Measurements from ENCODE around the gene MPO. TPM values are rescaled to one million over a fixed set of nuclear protein-coding genes. Genes with fewer than 3 reads are reported as not detected.

MPO gene
- total and polyA plus RNA-seq, 4 donors: 0.14 to 221 (median 0.52) TPM

GRCh38 chr17:58229881-58230280 is 50.9 kb downstream of the MPO start:
- DNase-seq (ENCODE audit: low spot score): no peak
- Histone ChIP-seq H3K27ac (ENCODE audit: low read depth in 1 of 2, low read length in 2 of 2) (no peak overlapping the region), H3K27me3 (ENCODE audit: control insufficient read depth in 4 of 4, insufficient read depth in 4 of 4, low read length in 3 of 4) (no peaks in the 10 kb centered on the region), H3K4me1 (ENCODE audit: control insufficient read depth in 4 of 4, insufficient read depth in 4 of 4, low read length in 3 of 4) (no peaks in the 10 kb centered on the region), H3K9me3 (ENCODE audit: control insufficient read depth in 4 of 4, low read length in 3 of 4) (no peaks in the 10 kb centered on the region), H3K36me3 (ENCODE audit: control insufficient read depth in 4 of 4, insufficient read depth in 3 of 4, low read depth in 1 of 4, low read length in 3 of 4) (no peaks in the 10 kb centered on the region), H3K9ac (ENCODE audit: low read depth in 1 of 2, low read length in 2 of 2) (no peak overlapping the region), H3K4me3 (ENCODE audit: low read depth in 1 of 3, low read length in 3 of 3) (no peak overlapping the region)
- no peak for TF ChIP-seq HNF4A (conservative IDR thresholded peaks at IDR 0.05)
- TF ChIP-seq HNF4G (IDR thresholded peaks at IDR 0.05): no peak
- no peak for TF ChIP-seq FOXA2 (IDR thresholded peaks at IDR 0.05)
- no peak for TF ChIP-seq RAD21 (IDR thresholded peaks at IDR 0.05)
- no peak for TF ChIP-seq SP1 (IDR thresholded peaks at IDR 0.05)
- no peak for TF ChIP-seq EGR1 (IDR thresholded peaks at IDR 0.05; ENCODE audit: low read depth in 2 of 2)
- no peak for TF ChIP-seq TAF1 (conservative IDR thresholded peaks at IDR 0.05)
- TF ChIP-seq, protein P1, sequence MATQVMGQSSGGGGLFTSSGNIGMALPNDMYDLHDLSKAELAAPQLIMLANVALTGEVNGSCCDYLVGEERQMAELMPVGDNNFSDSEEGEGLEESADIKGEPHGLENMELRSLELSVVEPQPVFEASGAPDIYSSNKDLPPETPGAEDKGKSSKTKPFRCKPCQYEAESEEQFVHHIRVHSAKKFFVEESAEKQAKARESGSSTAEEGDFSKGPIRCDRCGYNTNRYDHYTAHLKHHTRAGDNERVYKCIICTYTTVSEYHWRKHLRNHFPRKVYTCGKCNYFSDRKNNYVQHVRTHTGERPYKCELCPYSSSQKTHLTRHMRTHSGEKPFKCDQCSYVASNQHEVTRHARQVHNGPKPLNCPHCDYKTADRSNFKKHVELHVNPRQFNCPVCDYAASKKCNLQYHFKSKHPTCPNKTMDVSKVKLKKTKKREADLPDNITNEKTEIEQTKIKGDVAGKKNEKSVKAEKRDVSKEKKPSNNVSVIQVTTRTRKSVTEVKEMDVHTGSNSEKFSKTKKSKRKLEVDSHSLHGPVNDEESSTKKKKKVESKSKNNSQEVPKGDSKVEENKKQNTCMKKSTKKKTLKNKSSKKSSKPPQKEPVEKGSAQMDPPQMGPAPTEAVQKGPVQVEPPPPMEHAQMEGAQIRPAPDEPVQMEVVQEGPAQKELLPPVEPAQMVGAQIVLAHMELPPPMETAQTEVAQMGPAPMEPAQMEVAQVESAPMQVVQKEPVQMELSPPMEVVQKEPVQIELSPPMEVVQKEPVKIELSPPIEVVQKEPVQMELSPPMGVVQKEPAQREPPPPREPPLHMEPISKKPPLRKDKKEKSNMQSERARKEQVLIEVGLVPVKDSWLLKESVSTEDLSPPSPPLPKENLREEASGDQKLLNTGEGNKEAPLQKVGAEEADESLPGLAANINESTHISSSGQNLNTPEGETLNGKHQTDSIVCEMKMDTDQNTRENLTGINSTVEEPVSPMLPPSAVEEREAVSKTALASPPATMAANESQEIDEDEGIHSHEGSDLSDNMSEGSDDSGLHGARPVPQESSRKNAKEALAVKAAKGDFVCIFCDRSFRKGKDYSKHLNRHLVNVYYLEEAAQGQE (IDR thresholded peaks at IDR 0.05): no peak
- no peak for TF ChIP-seq FOXA1 (IDR thresholded peaks at IDR 0.05)
- TF ChIP-seq NR2F2 (IDR thresholded peaks at IDR 0.05): no peak
- 94% methylated on average over 4 of the region's 4 CpGs for WGBS

- Histone ChIP-seq H3K9ac (ENCODE audit: low read depth in 1 of 2, low read length in 2 of 2) (no peak overlapping the region), H3K4me3 (ENCODE audit: low read depth in 1 of 3, low read length in 3 of 3) (no peak overlapping the region), H3K9me3 (ENCODE audit: control insufficient read depth in 4 of 4, low read length in 3 of 4) (no peaks in the 10 kb centered on the region), H3K27ac (ENCODE audit: low read depth in 1 of 2, low read length in 2 of 2) (no peak overlapping the region), H3K27me3 (ENCODE audit: control insufficient read depth in 4 of 4, insufficient read depth in 4 of 4, low read length in 3 of 4) (no peaks in the 10 kb centered on the region), H3K36me3 (ENCODE audit: control insufficient read depth in 4 of 4, insufficient read depth in 3 of 4, low read depth in 1 of 4, low read length in 3 of 4) (no peaks in the 10 kb centered on the region), H3K4me1 (ENCODE audit: control insufficient read depth in 4 of 4, insufficient read depth in 4 of 4, low read length in 3 of 4) (no peaks in the 10 kb centered on the region)
- no peak for TF ChIP-seq NR2F2 (IDR thresholded peaks at IDR 0.05)
- no peak for TF ChIP-seq RAD21 (IDR thresholded peaks at IDR 0.05)
- no peak for TF ChIP-seq YY1 (IDR thresholded peaks at IDR 0.05)
- TF ChIP-seq, protein P1 (IDR thresholded peaks at IDR 0.05): no peak
- TF ChIP-seq, protein P2, sequence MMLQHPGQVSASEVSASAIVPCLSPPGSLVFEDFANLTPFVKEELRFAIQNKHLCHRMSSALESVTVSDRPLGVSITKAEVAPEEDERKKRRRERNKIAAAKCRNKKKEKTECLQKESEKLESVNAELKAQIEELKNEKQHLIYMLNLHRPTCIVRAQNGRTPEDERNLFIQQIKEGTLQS (IDR thresholded peaks at IDR 0.05): no peak
- TF ChIP-seq, protein P3, sequence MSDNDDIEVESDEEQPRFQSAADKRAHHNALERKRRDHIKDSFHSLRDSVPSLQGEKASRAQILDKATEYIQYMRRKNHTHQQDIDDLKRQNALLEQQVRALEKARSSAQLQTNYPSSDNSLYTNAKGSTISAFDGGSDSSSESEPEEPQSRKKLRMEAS (IDR thresholded peaks at IDR 0.05): no peak
- TF ChIP-seq FOXA1 (IDR thresholded peaks at IDR 0.05): no peak
- no peak for TF ChIP-seq SP1 (IDR thresholded peaks at IDR 0.05)
- no peak for TF ChIP-seq TAF1 (conservative IDR thresholded peaks at IDR 0.05)
- no peak for TF ChIP-seq ZBTB33 (IDR thresholded peaks at IDR 0.05)
- TF ChIP-seq, protein P4, sequence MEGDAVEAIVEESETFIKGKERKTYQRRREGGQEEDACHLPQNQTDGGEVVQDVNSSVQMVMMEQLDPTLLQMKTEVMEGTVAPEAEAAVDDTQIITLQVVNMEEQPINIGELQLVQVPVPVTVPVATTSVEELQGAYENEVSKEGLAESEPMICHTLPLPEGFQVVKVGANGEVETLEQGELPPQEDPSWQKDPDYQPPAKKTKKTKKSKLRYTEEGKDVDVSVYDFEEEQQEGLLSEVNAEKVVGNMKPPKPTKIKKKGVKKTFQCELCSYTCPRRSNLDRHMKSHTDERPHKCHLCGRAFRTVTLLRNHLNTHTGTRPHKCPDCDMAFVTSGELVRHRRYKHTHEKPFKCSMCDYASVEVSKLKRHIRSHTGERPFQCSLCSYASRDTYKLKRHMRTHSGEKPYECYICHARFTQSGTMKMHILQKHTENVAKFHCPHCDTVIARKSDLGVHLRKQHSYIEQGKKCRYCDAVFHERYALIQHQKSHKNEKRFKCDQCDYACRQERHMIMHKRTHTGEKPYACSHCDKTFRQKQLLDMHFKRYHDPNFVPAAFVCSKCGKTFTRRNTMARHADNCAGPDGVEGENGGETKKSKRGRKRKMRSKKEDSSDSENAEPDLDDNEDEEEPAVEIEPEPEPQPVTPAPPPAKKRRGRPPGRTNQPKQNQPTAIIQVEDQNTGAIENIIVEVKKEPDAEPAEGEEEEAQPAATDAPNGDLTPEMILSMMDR (IDR thresholded peaks at IDR 0.05; ENCODE audit: low read depth, low read length, missing input control): no peak
- TF ChIP-seq HNF4A (conservative IDR thresholded peaks at IDR 0.05): no peak
- TF ChIP-seq GABPA (IDR thresholded peaks at IDR 0.05 in 1 of 2, conservative IDR thresholded peaks at IDR 0.05 in 1 of 2): no peak
- TF ChIP-seq EGR1 (IDR thresholded peaks at IDR 0.05; ENCODE audit: low read depth in 2 of 2): no peak
- TF ChIP-seq HNF4G (IDR thresholded peaks at IDR 0.05): no peak
- no peak for TF ChIP-seq RXRA (IDR thresholded peaks at IDR 0.05)
- no peak for TF ChIP-seq JUND (IDR thresholded peaks at IDR 0.05)
- DNase-seq (ENCODE audit: low spot score): no peak
- 80% methylated on average over 1 of the region's 1 CpG for WGBS
Observed at GRCh38 chr17:58229384-58229783, 51.4 kb downstream of the MPO start.

Data from liver (tissue), 9 donors.